Upper lobe of right lung (tissue), 1 donor: Measurements from ENCODE around the gene NDUFAF2. TPM values are rescaled to one million over a fixed set of nuclear protein-coding genes. Genes with fewer than 3 reads are reported as not detected.
"Not testable (repeated sequence)": the region's sequence is repeated elsewhere in the genome, so short reads cannot be mapped to it uniquely, and the experiment has no call there.

Experiments used
- ATAC-seq: fragments of 200-7000 bp; cut with Tn5 transposase; one replicate; pipeline ENCODE4 v1.9.1; 2020; ENCODE audit warnings: mild to moderate bottlenecking, moderate library complexity
- DNase-seq: peaks from one replicate; pipeline ENCODE4 v3.0.0-alpha.2; 2020
- H3K27ac ChIP-seq: fragments of 200-600 bp; one replicate; pipeline ENCODE4 v1.8.0; 2022
- H3K27me3 ChIP-seq: fragments of 200-600 bp; one replicate; pipeline ENCODE4 v1.8.0; 2022; ENCODE audit warnings: mild to moderate bottlenecking
- H3K36me3 ChIP-seq: fragments of 200-600 bp; one replicate; pipeline ENCODE4 v1.8.0; 2022
- H3K4me1 ChIP-seq: fragments of 200-600 bp; one replicate; pipeline ENCODE4 v1.8.0; 2022
- H3K4me3 ChIP-seq: fragments of 200-600 bp; one replicate; pipeline ENCODE4 v1.8.0; 2022; ENCODE audit warnings: mild to moderate bottlenecking
- H3K9me3 ChIP-seq: fragments of 200-600 bp; one replicate; pipeline ENCODE4 v1.8.0; 2022
- CTCF ChIP-seq: fragments of 200-600 bp; IDR thresholded peaks from one replicate; pipeline ENCODE4 v1.8.0; 2022; ENCODE audit warnings: antibody characterized with exemption
- intact Hi-C: fragments of 100-400 bp; cut with DNase I; formaldehyde crosslinking; loops from one replicate; pipeline ENCODE4 v1.11.0; 2022
- total RNA-seq: library from RNA; stranded (reverse); fragmentation: NEBNext Ultra II Directional; extraction: Animal tissue kit (Norgen Biotek cat#: 25700); gene quantifications from one replicate; pipeline ENCODE4 v1.2.1, GENCODE V29; 2021
- donor health status: DM: no; HTN: yes; CAD: no; lungs with severe emphysema.

NDUFAF2 gene
- total RNA-seq, 1 donor from 2014 or later, result 17.9 TPM

GRCh38 chr5:60977956-60978737 is 33.1 kb downstream of the NDUFAF2 start:
- intact Hi-C loops, result no loop called here
- no peaks in the 10 kb centered on the region for H3K27me3 ChIP-seq
- no peak overlapping the region for H3K4me3 ChIP-seq
- no peak for ATAC-seq
- H3K36me3 ChIP-seq, result no peaks in the 10 kb centered on the region
- H3K4me1 ChIP-seq, result no peaks in the 10 kb centered on the region
- TF ChIP-seq CTCF, result no peak
- DNase-seq, result no peak
- no peaks in the 10 kb centered on the region for H3K9me3 ChIP-seq
- H3K27ac ChIP-seq, result no peak overlapping the region

- Histone ChIP-seq H3K4me3 (no peak overlapping the region), H3K4me1 (no peaks in the 10 kb centered on the region), H3K9me3 (no peaks in the 10 kb centered on the region), H3K36me3 (no peaks in the 10 kb centered on the region), H3K27ac (no peak overlapping the region), H3K27me3 (no peaks in the 10 kb centered on the region)
- no peak for TF ChIP-seq CTCF
- no peak for ATAC-seq
- intact Hi-C loops, result no loop called here
- DNase-seq, result no peak
These were observed 34.0 kb downstream of the NDUFAF2 start for GRCh38 chr5:60978968-60979367.

GRCh38 chr5:60980511-60980910 is 35.5 kb downstream of the NDUFAF2 start:
- Histone ChIP-seq H3K4me3 (no peak overlapping the region), H3K36me3 (no peaks in the 10 kb centered on the region), H3K4me1 (no peaks in the 10 kb centered on the region), H3K27ac (no peak overlapping the region), H3K27me3 (no peaks in the 10 kb centered on the region), H3K9me3 (no peaks in the 10 kb centered on the region)
- TF ChIP-seq CTCF, result no peak
- no peak for ATAC-seq
- intact Hi-C loops, result no loop called here
- no peak for DNase-seq

- H3K27ac ChIP-seq, H3K27me3 ChIP-seq, H3K4me3 ChIP-seq, intact Hi-C loops, H3K9me3 ChIP-seq, ATAC-seq, H3K36me3 ChIP-seq, DNase-seq, H3K4me1 ChIP-seq: not testable (repeated sequence)
These were observed 37.1 kb downstream of the NDUFAF2 start for GRCh38 chr5:60982127-60982526.

GRCh38 chr5:60989790-60990189 is 44.8 kb downstream of the NDUFAF2 start:
- Histone ChIP-seq H3K27ac (no peak overlapping the region), H3K4me1 (no peaks in the 10 kb centered on the region), H3K9me3 (no peaks in the 10 kb centered on the region), H3K36me3 (no peaks in the 10 kb centered on the region), H3K4me3 (no peak overlapping the region), H3K27me3 (no peaks in the 10 kb centered on the region)
- ATAC-seq (no peak), DNase-seq (no peak)
- intact Hi-C loops, result no loop called here
- TF ChIP-seq CTCF, result no peak

- intact Hi-C loops, result no loop called here
- no peak for ATAC-seq
- Histone ChIP-seq H3K27me3 (no peaks in the 10 kb centered on the region), H3K27ac (no peak overlapping the region), H3K4me1 (no peaks in the 10 kb centered on the region), H3K9me3 (no peaks in the 10 kb centered on the region), H3K4me3 (no peak overlapping the region), H3K36me3 (no peaks in the 10 kb centered on the region)
- DNase-seq, result no peak
- TF ChIP-seq CTCF, result no peak
These were observed 47.9 kb downstream of the NDUFAF2 start for GRCh38 chr5:60992871-60993270.
